ENCODE measurements around the gene RSU1.

GRCh38 chr10:16780338-16780880, 36.8 kb downstream of the RSU1 start:
- no peak for TF ChIP-seq CTCF (IDR thresholded peaks at IDR 0.05)
- TF ChIP-seq POLR2A (IDR thresholded peaks at IDR 0.05), result no peak
- TF ChIP-seq POLR2AphosphoS5 (IDR thresholded peaks at IDR 0.05), result no peak
- TF ChIP-seq EP300 (IDR thresholded peaks at IDR 0.05), result no peak

Measured in suprapubic skin (tissue), 4 donors.